ENCODE data around the gene ANKRD11.
"Not testable (repeated sequence)": the region's sequence is repeated elsewhere in the genome, so short reads cannot be mapped to it uniquely, and the experiment has no call there.

The ANKRD11 gene

DNA sequence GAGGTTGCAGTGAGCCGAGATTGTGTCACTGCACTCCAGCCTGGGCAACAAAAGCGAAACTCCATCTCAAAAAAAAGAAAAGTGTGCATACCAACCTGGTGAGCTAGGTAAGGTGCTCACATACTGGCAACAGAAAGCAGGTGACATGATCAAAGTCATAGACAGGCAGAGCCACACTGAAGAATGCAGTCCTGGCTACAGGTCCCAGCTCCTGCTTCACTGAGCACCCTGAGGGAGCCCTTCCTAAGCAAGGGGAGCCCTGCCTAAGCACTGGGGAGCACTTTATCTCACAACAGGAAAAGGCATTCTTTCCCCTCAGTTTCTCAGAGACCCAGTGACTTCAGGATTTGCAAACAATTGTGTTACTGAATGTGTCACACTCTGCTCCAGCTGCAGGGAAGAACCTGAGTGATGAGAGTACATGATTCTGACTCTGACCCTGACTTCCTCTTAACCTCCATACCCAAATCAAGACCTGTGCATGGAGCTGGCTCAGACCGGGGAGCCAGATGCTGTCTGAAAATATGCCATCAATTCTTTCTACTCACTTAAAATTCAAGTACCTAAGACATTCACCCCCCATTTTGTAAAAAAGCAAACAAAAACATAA lies 40.5 kb downstream of the ANKRD11 start:
- peak; percentile 54 to 69 (median 67) for DNase-seq

- no peak for DNase-seq
These were observed 41.7 kb downstream of the ANKRD11 start for GRCh38 chr16:89448656-89449055.

DNA sequence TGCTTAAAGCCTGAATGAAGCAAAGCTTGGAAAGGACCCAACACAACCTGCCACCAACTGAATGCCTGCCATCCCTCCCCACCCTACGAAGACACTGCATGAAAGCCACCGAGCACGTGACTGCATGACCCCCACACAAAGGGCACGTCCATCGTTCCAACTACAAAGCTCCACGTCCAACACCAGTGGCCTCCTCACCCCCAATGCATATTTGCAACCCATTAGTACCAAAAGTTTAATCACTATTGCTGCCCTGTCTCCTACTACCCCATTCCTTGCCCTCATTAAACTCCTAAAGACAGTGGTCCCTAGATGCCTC lies 43.4 kb downstream of the ANKRD11 start:
- no peak for DNase-seq

GRCh38 chr16:89446136-89446974 lies 44.0 kb downstream of the ANKRD11 start:
- DNase-seq: peak; percentile 55 to 64 (median 59)

GRCh38 chr16:89445166-89445565 lies 45.2 kb downstream of the ANKRD11 start:
- DNase-seq: no peak

- no peak for DNase-seq
These were observed 45.6 kb downstream of the ANKRD11 start for GRCh38 chr16:89444728-89445127.

GRCh38 chr16:89444151-89444723 lies 46.1 kb downstream of the ANKRD11 start:
- DNase-seq: no peak

GRCh38 chr16:89443727-89444084 lies 46.7 kb downstream of the ANKRD11 start:
- no peak for DNase-seq

DNA sequence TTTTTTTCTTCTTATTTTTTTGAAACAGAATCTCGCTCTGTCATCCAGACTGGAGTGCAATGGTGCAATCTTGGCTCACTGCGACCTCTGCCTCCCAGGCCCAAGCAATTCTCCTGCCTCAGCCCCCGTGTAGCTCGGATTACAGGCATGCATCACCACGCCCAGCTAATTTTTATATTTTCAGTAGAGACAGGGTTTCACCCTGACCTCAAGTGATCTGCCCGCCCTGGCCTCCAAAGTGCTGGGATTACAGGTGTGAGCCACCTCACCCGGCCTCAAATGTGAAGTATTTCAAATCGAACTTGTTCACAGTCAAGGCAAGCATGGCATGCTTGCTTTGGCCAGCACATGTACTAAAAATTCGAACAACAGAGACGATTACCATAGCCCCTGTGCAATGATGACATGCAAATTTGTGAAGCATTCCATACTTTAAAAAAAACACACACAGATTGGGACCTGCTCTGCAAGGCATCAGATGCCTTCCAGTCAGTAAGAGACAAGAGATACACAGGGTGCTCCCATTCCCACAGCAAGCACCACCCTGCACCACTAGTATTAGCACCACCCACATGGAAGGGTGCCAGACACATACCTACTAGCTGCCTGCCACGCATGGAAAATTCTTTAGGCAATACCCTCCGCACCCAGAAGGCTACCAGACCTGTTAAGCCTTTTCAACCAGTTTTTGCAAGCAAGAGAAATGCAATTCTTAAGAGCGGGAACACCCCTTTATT lies 47.2 kb downstream of the ANKRD11 start:
- no peak for DNase-seq

DNA sequence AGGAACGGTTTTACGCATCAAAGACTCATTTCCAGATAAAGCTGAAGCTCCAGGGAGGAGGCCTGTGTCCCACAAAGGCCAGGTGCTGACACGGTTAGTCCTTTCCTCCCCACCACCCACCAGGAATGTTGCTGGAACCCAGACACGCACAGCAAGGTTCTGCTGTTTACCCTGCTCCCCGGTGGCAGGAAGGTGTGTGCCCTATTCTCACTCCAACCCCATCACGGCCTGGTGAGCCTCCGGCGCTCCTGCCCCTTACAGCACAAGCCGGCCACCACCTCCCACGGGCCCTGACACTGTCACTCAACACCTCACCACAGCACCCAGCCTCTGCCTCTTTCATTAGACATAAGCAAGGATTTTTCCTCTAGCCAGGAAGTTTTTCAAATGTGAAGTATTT lies 47.8 kb downstream of the ANKRD11 start:
- peak in 1 of 3 donors; percentile 23 for DNase-seq

- DNase-seq: no peak
These were observed 50.7 kb downstream of the ANKRD11 start for GRCh38 chr16:89439659-89440058.

- DNase-seq: no peak
These were observed 52.4 kb downstream of the ANKRD11 start for GRCh38 chr16:89437991-89438390.

- no peak for DNase-seq
These were observed 52.9 kb downstream of the ANKRD11 start for GRCh38 chr16:89437251-89437987.

GRCh38 chr16:89436366-89436765 lies 54.0 kb downstream of the ANKRD11 start:
- DNase-seq: peak; percentile 56 to 65 (median 56)

GRCh38 chr16:89435059-89435458 lies 55.3 kb downstream of the ANKRD11 start:
- peak; percentile 25 to 39 (median 36) for DNase-seq

DNA sequence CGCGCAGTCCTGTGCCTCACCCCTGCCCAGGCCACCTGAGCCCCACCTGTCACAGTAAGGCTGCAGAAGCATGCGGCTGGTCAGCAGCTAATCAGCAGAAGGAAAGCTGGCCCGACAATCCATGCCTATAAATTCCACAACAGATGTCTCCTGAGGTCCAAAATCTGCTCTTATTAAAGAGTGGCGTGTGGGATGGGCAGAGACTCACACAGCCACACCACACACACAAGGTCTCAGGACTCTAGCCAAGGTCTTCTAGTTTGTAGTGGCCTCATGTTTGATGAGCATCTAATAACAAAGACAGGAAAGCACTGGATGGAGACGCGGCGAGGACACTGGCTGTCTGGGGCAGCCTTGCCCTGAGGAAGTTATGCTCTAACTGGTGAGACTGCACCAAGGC lies 55.9 kb downstream of the ANKRD11 start:
- no peak for DNase-seq

DNA sequence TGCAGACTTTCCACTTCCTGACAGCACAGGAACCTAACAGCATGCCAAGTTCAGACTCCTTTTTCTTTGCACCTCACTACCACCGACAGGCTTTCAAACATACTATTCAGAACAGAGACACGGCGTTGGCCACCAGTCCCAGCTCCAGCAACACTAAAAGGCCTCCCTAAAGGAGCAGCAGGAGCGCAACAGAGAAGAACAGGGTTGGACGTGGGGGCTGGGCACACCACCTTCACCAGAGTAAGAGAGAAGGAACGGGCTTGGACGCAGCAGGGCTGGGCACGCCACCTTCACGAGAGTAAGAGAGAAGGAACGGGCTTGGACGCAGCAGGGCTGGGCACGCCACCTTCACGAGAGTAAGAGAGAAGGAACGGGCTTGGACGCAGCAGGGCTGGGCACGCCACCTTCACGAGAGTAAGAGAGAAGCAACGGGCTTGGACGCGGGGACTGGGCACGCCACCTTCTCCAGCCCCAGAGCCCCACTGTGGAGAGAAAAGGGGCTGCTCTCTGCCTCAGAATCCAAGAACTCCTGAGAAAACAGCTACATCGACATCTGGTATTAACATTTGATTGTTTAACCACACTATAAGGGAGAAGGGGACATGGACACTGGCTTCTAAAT lies 56.9 kb downstream of the ANKRD11 start:
- DNase-seq: not testable (repeated sequence)

GRCh38 chr16:89431630-89432029 lies 58.7 kb downstream of the ANKRD11 start:
- no peak for DNase-seq

DNA sequence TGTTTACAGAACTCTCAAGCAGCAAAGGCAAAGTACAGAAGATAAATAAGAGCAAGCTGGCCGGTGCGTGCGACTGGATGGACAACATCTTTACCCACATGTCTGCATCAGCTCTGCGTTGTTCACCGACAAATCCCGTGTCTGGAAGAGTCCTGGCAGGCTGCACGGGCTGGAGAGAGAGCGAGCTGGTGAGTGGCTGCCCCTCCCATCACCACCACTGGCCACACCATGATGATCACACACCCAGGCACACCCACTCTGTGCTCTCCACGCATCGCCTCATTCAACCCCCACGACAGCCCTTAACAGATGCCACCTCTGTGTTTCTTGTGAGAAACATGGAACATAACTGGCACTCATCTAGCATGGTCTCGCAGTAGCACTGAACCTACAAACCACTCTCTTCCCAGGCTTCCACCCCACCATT lies 59.2 kb downstream of the ANKRD11 start:
- DNase-seq: peak in 1 of 3 donors; percentile 27

DNA sequence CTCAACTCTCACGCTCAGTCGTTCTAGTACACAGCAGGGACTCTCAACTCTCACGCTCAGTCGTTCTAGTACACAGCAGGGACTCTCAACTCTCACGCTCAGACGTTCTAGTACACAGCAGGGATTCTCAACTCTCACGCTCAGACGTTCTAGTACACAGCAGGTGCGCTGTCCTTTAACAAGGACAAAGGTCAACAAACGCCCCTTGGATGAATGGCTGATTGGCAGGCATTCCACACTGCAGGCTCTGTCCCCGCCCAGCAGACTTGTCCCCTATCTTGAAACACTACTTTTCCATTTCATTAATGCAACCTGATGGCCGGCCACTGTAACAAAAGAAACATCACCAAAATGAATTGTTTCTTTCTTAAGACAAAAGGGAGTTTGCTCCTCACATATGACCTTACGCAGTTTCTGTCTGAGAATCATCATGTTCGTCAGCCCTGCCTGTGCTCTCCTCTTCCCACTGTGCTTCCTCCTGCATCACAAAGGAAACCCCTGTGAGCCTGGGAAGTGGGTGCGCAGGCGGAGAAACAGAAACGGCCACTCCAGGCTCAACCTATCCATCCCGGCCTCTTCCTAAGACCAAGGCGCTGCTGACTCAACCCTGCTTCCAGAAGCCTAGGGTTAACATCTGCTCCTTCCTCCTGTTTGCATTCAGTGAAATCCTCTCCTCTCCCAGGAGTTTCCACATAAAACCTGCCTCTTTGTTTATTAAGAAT lies 59.8 kb downstream of the ANKRD11 start:
- DNase-seq: peak in 2 of 3 donors; percentile 32 to 34

DNA sequence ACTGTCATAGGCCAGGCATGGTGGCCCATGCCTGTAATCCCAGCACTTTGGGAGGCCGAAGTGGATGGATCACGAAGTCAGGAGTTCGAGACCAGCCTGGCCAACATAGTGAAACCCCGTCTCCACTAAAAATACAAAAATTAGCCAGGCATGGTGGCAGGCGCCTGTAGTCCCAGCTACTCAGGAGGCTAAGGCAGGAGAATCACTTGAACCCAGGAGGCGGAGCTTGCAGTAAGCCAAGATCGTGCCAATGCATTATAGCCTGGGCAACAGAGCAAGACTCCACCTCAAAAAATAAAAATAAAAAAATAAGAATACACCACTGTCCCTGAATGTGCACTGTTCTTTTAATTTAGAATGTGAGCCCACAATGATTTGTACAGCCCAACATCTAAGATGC lies 61.8 kb downstream of the ANKRD11 start:
- not testable (repeated sequence) for DNase-seq
